ENCODE results near the gene RBBP6. TPM values are rescaled to one million over a fixed set of nuclear protein-coding genes. Genes with fewer than 3 reads are reported as not detected.

Gene RBBP6
- total and polyA plus RNA-seq, 9 of the 15 experiments (the other 6 are each of a cell fraction or from before 2014, with no cell fraction given), result 19.2 to 76.6 (median 42.7) TPM

DNA sequence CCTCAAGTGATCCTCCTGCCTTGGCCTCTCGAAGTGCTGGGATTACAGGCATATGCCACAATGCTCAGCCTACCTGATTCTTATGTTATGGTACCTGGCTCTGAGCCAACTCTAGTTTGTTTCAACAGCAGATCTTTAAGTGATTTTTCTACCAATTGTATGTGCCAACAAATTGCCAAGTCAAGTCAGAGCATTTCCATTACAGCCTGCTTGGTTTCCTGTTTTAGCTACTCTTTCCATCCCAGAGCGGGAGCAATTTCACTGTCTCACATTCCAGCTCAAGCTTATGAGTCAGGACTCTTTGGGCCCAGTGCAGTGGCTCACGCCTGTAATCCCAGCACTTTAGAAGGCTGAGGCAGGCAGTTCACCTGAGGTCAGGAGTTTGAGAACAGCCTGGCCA, 30.8 kb upstream of the RBBP6 start (continued):
- no peak for TF ChIP-seq KDM4B (IDR thresholded peaks at IDR 0.05; ENCODE audit: borderline replicate concordance in 2 of 2, low read depth in 1 of 2)

DNA sequence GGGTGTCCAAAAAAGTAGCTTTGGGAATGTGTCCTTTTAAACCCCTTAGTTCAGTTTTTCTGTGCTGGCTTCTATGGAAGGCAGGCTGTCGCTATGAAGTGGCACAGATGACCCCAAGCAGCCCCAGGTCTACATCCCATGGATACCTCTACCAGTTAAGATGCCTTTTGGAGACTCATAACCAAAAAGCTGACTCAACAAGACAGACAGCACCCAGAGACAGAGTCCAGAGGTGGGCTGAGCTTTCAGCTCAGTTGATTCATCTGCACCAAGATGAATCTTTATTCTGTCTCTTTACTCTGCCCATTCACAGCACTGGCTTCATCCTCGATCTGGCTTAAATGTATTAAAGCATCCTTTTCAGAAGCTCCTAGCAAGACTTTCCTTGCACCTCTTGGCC, 29.8 kb upstream of the RBBP6 start:
- TF ChIP-seq RNF2 (IDR thresholded peaks at IDR 0.05) (no peak), CHD4 (IDR thresholded peaks at IDR 0.05; ENCODE audit: insufficient read depth, insufficient replicate concordance, low read depth, low read length, poor library complexity, severe bottlenecking) (no peak), ELF4 (CRISPR knock-in tag; IDR thresholded peaks at IDR 0.05) (no peak), C11orf30 (IDR thresholded peaks at IDR 0.05; ENCODE audit: low read depth) (0 out of 2 replicates have a peak, but pooled peaks have one; percentile 14), THRAP3 (IDR thresholded peaks at IDR 0.05; ENCODE audit: borderline replicate concordance) (no peak), ZNF398 (CRISPR knock-in tag; IDR thresholded peaks at IDR 0.05) (no peak), ZNF785 (CRISPR knock-in tag; IDR thresholded peaks at IDR 0.05) (no peak), ZNF316 (IDR thresholded peaks at IDR 0.05) (0 out of 2 replicates have a peak, but pooled peaks have one; percentile 46)
- Histone ChIP-seq H3K9ac (ENCODE audit: insufficient read depth in 1 of 2, low read depth in 2 of 2, low read length in 2 of 2) (no peak overlapping the region), H3K4me2 (ENCODE audit: insufficient read depth, low read length) (no peak overlapping the region), H3K4me3 (no peak overlapping the region), H3K9me3 (replicated peaks; ENCODE audit: control insufficient read depth, insufficient read depth, low read depth, low read length) (no peaks in the 10 kb centered on the region; the same call in 1 of the 2 replicates), H3K79me2 (ENCODE audit: control insufficient read depth, insufficient read depth, low read length) (no peaks in the 10 kb centered on the region), H4K20me1 (replicated peaks; ENCODE audit: control insufficient read depth, insufficient read depth, low read length) (no peaks in the 10 kb centered on the region), H3K4me1 (replicated peaks in 1 of 2; ENCODE audit: control insufficient read depth in 2 of 2, insufficient read depth in 2 of 2, low read length in 2 of 2) (peaks cover 6 to 9% of the 10 kb centered on the region in 2 experiments; a peak in 3 of 5 replicates), H3K27me3 (ENCODE audit: control insufficient read depth in 2 of 2, insufficient read depth in 2 of 2, low read length in 2 of 2) (peaks cover 0 to 18% of the 10 kb centered on the region in 2 experiments; a peak in 2 of 5 replicates), H3K36me3 (ENCODE audit: control insufficient read depth, insufficient read depth, low read length) (no peaks in the 10 kb centered on the region), H2AFZ (ENCODE audit: low read depth, low read length) (no peak overlapping the region), H3K27ac (ENCODE audit: extremely low read depth, low read depth, low read length) (no peak overlapping the region), H3K9me1 (ENCODE audit: control insufficient read depth, insufficient read depth, low read length) (no peaks in the 10 kb centered on the region)
- DNase-seq (ENCODE audit: extremely low read depth in 1 of 4, low spot score in 3 of 4) (no peak), ATAC-seq (no peak), FAIRE-seq (no peak)
- POLR2A ChIA-PET, result interaction anchor here (0.5 to 1.7 kb wide), 3 partner anchors 10 to 108 kb away, joined by 3 to 5 read pairs (median 3); no protein-coding TSS in a partner anchor
- in situ Hi-C loops (cut with MboI), result loop anchor here (10.0 kb wide), 1 partner anchor 775 kb away; no protein-coding TSS in a partner anchor
- CTCF ChIA-PET (ENCODE audit: low intra/inter-chr PET ratio), result no interaction called here
- BruUV-seq (replicated peaks), result no TSS peak
- WGBS (ENCODE audit: insufficient coverage, low coverage, missing lambda C conversion rate), result 8% methylated on average over 2 of the region's 2 CpGs
- intact Hi-C loops (cut with micrococcal nuclease), result loop anchor here (10.0 kb wide), 1 partner anchor 775 kb away; no protein-coding TSS in a partner anchor
